ENCODE data around the gene RAD1. TPM values are rescaled to one million over a fixed set of nuclear protein-coding genes. Genes with fewer than 3 reads are reported as not detected.
A peak's percentile ranks its signal among the peaks of the same experiment; 100 is the strongest.

Gene RAD1
- total RNA-seq, 1 donor = 68.7 TPM

DNA sequence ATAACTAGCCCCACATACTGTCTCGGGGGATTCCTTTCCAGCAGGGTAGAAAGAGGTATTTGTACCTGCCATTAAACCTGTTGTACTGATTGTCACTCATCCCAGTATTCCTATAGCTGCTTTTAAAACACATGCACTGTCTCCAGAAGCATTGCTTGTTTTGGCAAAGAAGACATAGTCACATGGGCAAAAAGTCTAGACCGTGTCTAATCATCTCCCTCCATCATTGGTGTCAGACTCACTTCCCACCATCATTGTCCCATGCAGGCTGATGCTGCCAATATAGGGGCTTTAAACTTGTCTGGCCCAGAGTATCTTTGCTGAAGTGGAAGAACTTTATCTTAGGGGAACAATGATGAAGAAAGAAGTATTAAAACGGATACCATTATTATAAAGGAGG is 26.6 kb upstream of the RAD1 start:
- no peak overlapping the region for H3K4me3 ChIP-seq (ENCODE audit: low read depth, low read length)
- DNase-seq (ENCODE audit: low read depth) = no peak
- TF ChIP-seq, protein P1, sequence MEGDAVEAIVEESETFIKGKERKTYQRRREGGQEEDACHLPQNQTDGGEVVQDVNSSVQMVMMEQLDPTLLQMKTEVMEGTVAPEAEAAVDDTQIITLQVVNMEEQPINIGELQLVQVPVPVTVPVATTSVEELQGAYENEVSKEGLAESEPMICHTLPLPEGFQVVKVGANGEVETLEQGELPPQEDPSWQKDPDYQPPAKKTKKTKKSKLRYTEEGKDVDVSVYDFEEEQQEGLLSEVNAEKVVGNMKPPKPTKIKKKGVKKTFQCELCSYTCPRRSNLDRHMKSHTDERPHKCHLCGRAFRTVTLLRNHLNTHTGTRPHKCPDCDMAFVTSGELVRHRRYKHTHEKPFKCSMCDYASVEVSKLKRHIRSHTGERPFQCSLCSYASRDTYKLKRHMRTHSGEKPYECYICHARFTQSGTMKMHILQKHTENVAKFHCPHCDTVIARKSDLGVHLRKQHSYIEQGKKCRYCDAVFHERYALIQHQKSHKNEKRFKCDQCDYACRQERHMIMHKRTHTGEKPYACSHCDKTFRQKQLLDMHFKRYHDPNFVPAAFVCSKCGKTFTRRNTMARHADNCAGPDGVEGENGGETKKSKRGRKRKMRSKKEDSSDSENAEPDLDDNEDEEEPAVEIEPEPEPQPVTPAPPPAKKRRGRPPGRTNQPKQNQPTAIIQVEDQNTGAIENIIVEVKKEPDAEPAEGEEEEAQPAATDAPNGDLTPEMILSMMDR (IDR thresholded peaks at IDR 0.05; ENCODE audit: insufficient read depth, low read depth, low read length) = no peak

GRCh38 chr5:34932947-34933346 is 17.6 kb upstream of the RAD1 start:
- TF ChIP-seq, protein P1 (IDR thresholded peaks at IDR 0.05; ENCODE audit: insufficient read depth, low read depth, low read length) = no peak

DNA sequence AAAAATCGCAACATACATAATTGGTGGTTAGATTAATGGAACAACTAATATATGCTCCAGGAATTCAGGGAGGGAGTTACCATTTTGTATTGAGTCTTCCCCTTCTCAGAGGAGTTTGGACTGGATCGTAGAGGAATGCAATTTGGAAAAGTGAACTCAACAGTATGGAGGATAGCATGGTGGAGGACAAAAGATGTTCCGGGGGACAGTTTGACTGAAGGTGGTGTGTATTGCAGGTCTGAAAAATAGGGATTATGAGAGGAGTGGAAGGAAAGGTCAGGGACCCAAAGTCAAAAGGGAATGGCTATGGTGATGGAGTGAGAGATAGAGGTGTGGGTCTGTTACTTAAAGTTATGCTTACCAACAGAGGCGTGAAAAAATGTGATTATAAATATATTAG is 15.6 kb upstream of the RAD1 start:
- TF ChIP-seq, protein P1 (IDR thresholded peaks at IDR 0.05; ENCODE audit: insufficient read depth, low read depth, low read length) = no peak
- H3K4me3 ChIP-seq (ENCODE audit: low read depth, low read length) = peak overlapping the region; percentile 91
- no peak for DNase-seq (ENCODE audit: low read depth)

More at GRCh38 chr5:34932947-34933346, 17.6 kb upstream of the RAD1 start:
- H3K4me3 ChIP-seq (ENCODE audit: low read depth, low read length) = no peak overlapping the region
- DNase-seq (ENCODE audit: low read depth) = no peak

DNA sequence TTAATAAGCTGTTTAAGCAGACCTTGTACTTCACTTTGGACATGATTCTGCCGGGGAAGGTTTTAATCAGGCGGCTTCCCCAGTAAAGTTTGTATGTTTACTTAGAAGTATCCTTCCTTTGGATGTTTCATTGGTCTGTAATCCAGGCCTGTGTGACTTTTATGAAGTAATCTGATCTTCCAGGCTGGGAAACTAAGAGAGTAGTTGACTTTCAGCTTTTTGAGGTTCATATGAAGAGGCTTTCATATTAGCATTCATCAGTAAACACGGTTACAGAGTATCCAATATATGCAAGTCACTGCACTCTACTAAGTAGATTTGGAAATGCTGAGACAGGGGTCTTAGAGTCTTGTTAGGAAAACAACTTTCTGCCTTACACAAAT is 15.1 kb upstream of the RAD1 start:
- TF ChIP-seq, protein P1 (IDR thresholded peaks at IDR 0.05; ENCODE audit: insufficient read depth, low read depth, low read length) = no peak
- peak overlapping the region; percentile 91 for H3K4me3 ChIP-seq (ENCODE audit: low read depth, low read length)
- DNase-seq (ENCODE audit: low read depth) = peak; percentile 79

DNA sequence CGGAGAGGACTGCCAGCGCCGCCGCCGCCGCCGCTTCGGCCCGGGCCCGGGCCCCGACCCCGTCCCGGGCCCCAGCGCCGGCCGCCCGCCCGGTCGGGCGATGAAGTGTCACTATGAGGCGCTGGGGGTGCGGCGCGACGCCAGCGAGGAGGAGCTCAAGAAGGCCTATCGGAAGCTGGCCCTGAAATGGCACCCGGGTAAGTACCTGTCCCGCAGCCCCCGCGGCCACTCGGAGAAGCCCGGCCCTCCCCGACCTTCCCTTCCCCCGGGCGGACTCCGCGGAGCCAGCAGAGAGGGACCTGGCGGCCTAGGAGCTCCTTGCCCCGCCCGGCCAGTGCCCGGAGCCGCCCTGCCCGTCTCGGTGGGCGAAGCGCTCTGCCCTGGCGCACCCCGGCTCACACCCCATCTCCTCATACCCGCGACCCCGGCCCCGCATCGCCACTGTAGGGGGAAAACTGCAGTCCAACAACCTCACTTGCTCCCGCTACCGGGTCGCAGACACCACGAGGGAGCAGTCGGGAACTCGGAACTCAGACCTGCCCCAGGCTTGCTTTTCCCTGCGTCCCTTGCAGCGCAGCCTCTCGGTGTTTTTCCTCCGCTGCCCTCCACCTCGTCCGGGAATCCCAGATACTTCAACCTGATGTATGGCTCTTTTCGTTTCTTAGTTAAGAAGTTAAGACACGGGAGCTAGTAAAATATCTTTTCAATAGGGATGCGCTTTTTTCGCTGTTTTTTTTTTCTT is 14.6 kb upstream of the RAD1 start:
- DNase-seq (ENCODE audit: low read depth) = peak; percentile 79
- TF ChIP-seq, protein P1 (IDR thresholded peaks at IDR 0.05; ENCODE audit: insufficient read depth, low read depth, low read length) = no peak
- H3K4me3 ChIP-seq (ENCODE audit: low read depth, low read length) = peak overlapping the region; percentile 91

GRCh38 chr5:34929134-34929719 is 13.9 kb upstream of the RAD1 start, which contains the start of gene DNAJC21:
DNAJC21 (plus strand) TSS chr5:34929559; CDS start chr5:34929820, 261 bp downstream.
- TF ChIP-seq, protein P1 (IDR thresholded peaks at IDR 0.05; ENCODE audit: insufficient read depth, low read depth, low read length) = no peak
- H3K4me3 ChIP-seq (ENCODE audit: low read depth, low read length) = peak within 1 kb of the TSS; percentile 91
- peak; percentile 97 for DNase-seq (ENCODE audit: low read depth)

All from fibroblast of villous mesenchyme (primary cell).